Esophagus squamous epithelium (tissue), 5 donors: ENCODE data around the gene CENPO. TPM values are rescaled to one million over a fixed set of nuclear protein-coding genes. Genes with fewer than 3 reads are reported as not detected.

Source experiments
- DNase-seq: peaks from one replicate; lab custom pipeline; 2025; lab: John Stamatoyannopoulos, UW
- H3K27ac ChIP-seq, 4 donors: fragments of 200-600 bp; sonication (generic); one replicate each; pipeline ENCODE4 v1.5.1; 2016 to 2019; ENCODE audit warnings: mild to moderate bottlenecking in 1 of 4
- H3K27me3 ChIP-seq, 4 donors: fragments of 200-600 bp; sonication (generic); 1 replicate in 3 of 4; 2 replicates in 1 of 4; pipeline versions ENCODE4 v1.5.1 to v1.6.0; 2017 to 2021; ENCODE audit warnings: antibody characterized with exemption in 1 of 4
- H3K36me3 ChIP-seq, 3 donors: fragments of 200-600 bp; sonication (generic); one replicate each; pipeline ENCODE4 v1.5.1; 2016 to 2019
- H3K4me1 ChIP-seq, 3 donors: fragments of 200-600 bp; sonication (generic); one replicate each; pipeline ENCODE4 v1.5.1; 2017 to 2019
- H3K4me3 ChIP-seq, 4 donors: fragments of 200-600 bp; sonication (generic); 1 replicate in 3 of 4; 2 replicates in 1 of 4; pipeline ENCODE4 v1.5.1; 2016 to 2019; ENCODE audit warnings: mild to moderate bottlenecking in 2 of 4, moderate library complexity in 1 of 4
- H3K9me3 ChIP-seq, 3 donors: fragments of 200-600 bp; sonication (generic); one replicate each; pipeline ENCODE4 v1.5.1; 2016 to 2019
- CTCF ChIP-seq, 6 experiments: fragments of 450-650 bp in 4 of 6; fragments of 200-600 bp in 2 of 6; sonication (generic) in 2 of 6; IDR thresholded peaks; one replicate each; pipeline ENCODE4 v1.5.1; 2016 to 2019; ENCODE audit warnings: antibody characterized with exemption in 6 of 6, mild to moderate bottlenecking in 4 of 6, moderate library complexity in 4 of 6
- POLR2A ChIP-seq, 4 donors: fragments of 450-650 bp; IDR thresholded peaks; one replicate each; pipeline ENCODE4 v1.6.1; 2017; ENCODE audit warnings: antibody characterized with exemption in 4 of 4, mild to moderate bottlenecking in 4 of 4, moderate library complexity in 3 of 4
- WGBS, 2 donors: methylation state at CpG; one replicate each; pipeline ENCODE4 v1.1.5; 2018; 5-methylcytosine and 5-hydroxymethylcytosine counted together
- intact Hi-C: fragments of 100-400 bp; cut with DNase I; formaldehyde crosslinking; loops from one replicate; pipeline ENCODE4 v1.15.0; 2022
- total RNA-seq, 4 donors: library from RNA; depleted of rRNA; stranded (reverse); fragments of >200 nt; gene quantifications; one replicate each; pipeline ENCODE4 v1.1.0, GENCODE V29; 2016
- donor health status: DM: yes; HTN: yes; CAD: no.

Gene CENPO
- total RNA-seq, 4 donors from 2014 or later, result 3.5 to 12.2 (median 6.4) TPM

- intact Hi-C loops, result no loop called here
- no peak for DNase-seq
- H3K27me3 ChIP-seq, result no peaks in the 10 kb centered on the region
- peaks cover 0 to 43% (median 0%) of the 10 kb centered on the region in 3 donors for H3K36me3 ChIP-seq
- H3K27ac ChIP-seq, result no peak overlapping the region
- 80 to 87% methylated on average over 1 to 4 of the region's 5 CpGs for WGBS, 2 donors
- no peak for TF ChIP-seq CTCF (IDR thresholded peaks at IDR 0.05)
- TF ChIP-seq POLR2A (IDR thresholded peaks at IDR 0.05), result no peak
- H3K9me3 ChIP-seq, result no peaks in the 10 kb centered on the region
- H3K4me3 ChIP-seq, result no peak overlapping the region
- H3K4me1 ChIP-seq, result peaks cover 0 to 17% (median 8%) of the 10 kb centered on the region in 3 donors
Observed at GRCh38 chr2:24830351-24830750, 37.1 kb downstream of the CENPO start.

GRCh38 chr2:24830786-24831185 lies 37.6 kb downstream of the CENPO start:
- intact Hi-C loops, result no loop called here
- Histone ChIP-seq H3K4me3 (no peak overlapping the region), H3K27ac (no peak overlapping the region), H3K36me3 (peaks cover 0 to 43% (median 0%) of the 10 kb centered on the region in 3 donors), H3K27me3 (no peaks in the 10 kb centered on the region), H3K9me3 (no peaks in the 10 kb centered on the region), H3K4me1 (peaks cover 0 to 17% (median 8%) of the 10 kb centered on the region in 3 donors)
- WGBS, 2 donors, result 94 to 95% methylated on average over 6 to 9 of the region's 12 CpGs
- TF ChIP-seq CTCF (IDR thresholded peaks at IDR 0.05), result no peak
- no peak for DNase-seq

GRCh38 chr2:24831221-24832072 lies 38.2 kb downstream of the CENPO start:
- H3K27ac ChIP-seq, result no peak overlapping the region
- H3K4me3 ChIP-seq, result no peak overlapping the region
- no peak for DNase-seq
- intact Hi-C loops, result no loop called here
- WGBS, 2 donors, result 76 to 80% methylated on average over 10 to 13 of the region's 18 CpGs
- TF ChIP-seq CTCF (IDR thresholded peaks at IDR 0.05), result no peak
- TF ChIP-seq POLR2A (IDR thresholded peaks at IDR 0.05), result no peak
- no peaks in the 10 kb centered on the region for H3K27me3 ChIP-seq
- peaks cover 0 to 45% (median 0%) of the 10 kb centered on the region in 3 donors for H3K36me3 ChIP-seq
- peaks cover 0 to 17% (median 8%) of the 10 kb centered on the region in 3 donors for H3K4me1 ChIP-seq
- no peaks in the 10 kb centered on the region for H3K9me3 ChIP-seq

- no peak overlapping the region for H3K27ac ChIP-seq
- DNase-seq, result no peak
Observed at GRCh38 chr2:24832073-24832461, 38.8 kb downstream of the CENPO start.

More at GRCh38 chr2:24832073-24832461, 38.8 kb downstream of the CENPO start:
- peaks cover 0 to 14% (median 8%) of the 10 kb centered on the region in 3 donors for H3K4me1 ChIP-seq
- no peak overlapping the region for H3K4me3 ChIP-seq
- intact Hi-C loops, result no loop called here
- H3K9me3 ChIP-seq, result no peaks in the 10 kb centered on the region
- TF ChIP-seq POLR2A (IDR thresholded peaks at IDR 0.05) (no peak), CTCF (IDR thresholded peaks at IDR 0.05) (no peak)
- H3K27me3 ChIP-seq, result no peaks in the 10 kb centered on the region
- 47 to 62% methylated on average over 2 to 9 of the region's 14 CpGs for WGBS, 2 donors
- peaks cover 0 to 51% (median 0%) of the 10 kb centered on the region in 3 donors for H3K36me3 ChIP-seq
